ENCODE data around the gene AATF.
A peak's percentile ranks its signal among the peaks of the same experiment; 100 is the strongest.

Gene AATF

GRCh38 chr17:37098152-37098551 lies 149.4 kb downstream of the AATF start:
- ATAC-seq (no peak), DNase-seq (no peak)
- Mint-ChIP-seq H3K4me1 (no peaks in the 10 kb centered on the region), H3K4me3 (no peak overlapping the region), H3K27ac (peak overlapping the region in 1 of 2 donors; percentile 74), H3K27me3 (no peaks in the 10 kb centered on the region), H3K9me3 (no peaks in the 10 kb centered on the region)

GRCh38 chr17:37098910-37099664 lies 150.3 kb downstream of the AATF start:
- DNase-seq: no peak
- H3K4me1 Mint-ChIP-seq: no peaks in the 10 kb centered on the region
- H3K27ac Mint-ChIP-seq: peak overlapping the region; percentile 21 to 45
- no peaks in the 10 kb centered on the region for H3K27me3 Mint-ChIP-seq
- no peak overlapping the region for H3K4me3 Mint-ChIP-seq
- no peaks in the 10 kb centered on the region for H3K9me3 Mint-ChIP-seq
- ATAC-seq: no peak

DNA sequence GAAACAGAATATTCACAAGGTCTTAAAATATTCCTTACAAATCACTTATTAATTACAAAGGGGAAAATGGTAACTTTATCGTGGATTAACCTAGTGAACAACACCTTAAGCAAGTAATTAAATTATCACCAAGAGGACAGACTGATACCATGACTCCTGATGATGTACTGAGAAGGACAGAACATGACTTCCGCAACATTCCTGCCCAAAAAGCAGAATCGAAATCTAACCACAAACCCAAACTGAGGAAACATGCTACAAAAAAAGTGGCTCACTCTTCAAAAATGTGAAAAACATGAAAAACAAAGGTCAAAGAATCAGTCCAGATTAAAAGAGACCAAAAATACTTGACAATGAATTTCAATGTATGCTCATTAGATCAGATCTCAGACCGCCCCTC lies 151.5 kb downstream of the AATF start:
- Mint-ChIP-seq H3K4me3 (no peak overlapping the region), H3K27me3 (no peaks in the 10 kb centered on the region), H3K9me3 (no peaks in the 10 kb centered on the region), H3K27ac (no peak overlapping the region), H3K4me1 (no peaks in the 10 kb centered on the region)
- ATAC-seq: no peak
- DNase-seq: no peak

GRCh38 chr17:37101306-37101705 lies 152.6 kb downstream of the AATF start:
- Mint-ChIP-seq H3K4me1 (no peaks in the 10 kb centered on the region), H3K27me3 (no peaks in the 10 kb centered on the region), H3K9me3 (no peaks in the 10 kb centered on the region), H3K27ac (no peak overlapping the region), H3K4me3 (no peak overlapping the region)
- ATAC-seq (no peak), DNase-seq (no peak)

- DNase-seq: no peak
- no peak overlapping the region for H3K4me3 Mint-ChIP-seq
- ATAC-seq: no peak
- H3K4me1 Mint-ChIP-seq: no peaks in the 10 kb centered on the region
- no peaks in the 10 kb centered on the region for H3K27me3 Mint-ChIP-seq
- H3K9me3 Mint-ChIP-seq: no peaks in the 10 kb centered on the region
- H3K27ac Mint-ChIP-seq: no peak overlapping the region
Observed at GRCh38 chr17:37103231-37103630, 154.5 kb downstream of the AATF start.

DNA sequence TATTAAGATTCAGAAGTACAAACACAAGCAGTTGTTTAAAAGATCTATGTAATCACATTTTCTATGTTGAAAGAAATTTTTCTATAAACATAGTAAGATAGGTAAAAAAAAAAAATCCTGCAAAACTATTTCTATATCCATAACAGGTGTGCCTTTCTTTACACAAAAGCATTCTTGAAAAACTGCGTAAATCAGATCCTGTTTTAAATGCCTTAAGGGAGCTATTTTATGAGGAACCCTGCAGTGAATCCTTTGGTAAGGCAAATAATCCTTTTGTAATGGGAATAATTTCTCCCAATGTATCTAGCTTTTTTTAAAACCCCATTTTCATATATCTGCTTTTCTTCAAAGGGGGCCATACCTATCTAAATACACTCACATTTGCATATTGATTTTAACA lies 157.3 kb downstream of the AATF start:
- DNase-seq (no peak), ATAC-seq (no peak)
- Mint-ChIP-seq H3K4me3 (no peak overlapping the region), H3K27ac (no peak overlapping the region), H3K4me1 (no peaks in the 10 kb centered on the region), H3K9me3 (no peaks in the 10 kb centered on the region), H3K27me3 (no peaks in the 10 kb centered on the region)
